Measurements from ENCODE around the gene KIF16B. TPM values are rescaled to one million over a fixed set of nuclear protein-coding genes. Genes with fewer than 3 reads are reported as not detected.

KIF16B gene
- total RNA-seq, 4 donors from 2014 or later = 70.5 to 169 (median 80.2) TPM

DNA sequence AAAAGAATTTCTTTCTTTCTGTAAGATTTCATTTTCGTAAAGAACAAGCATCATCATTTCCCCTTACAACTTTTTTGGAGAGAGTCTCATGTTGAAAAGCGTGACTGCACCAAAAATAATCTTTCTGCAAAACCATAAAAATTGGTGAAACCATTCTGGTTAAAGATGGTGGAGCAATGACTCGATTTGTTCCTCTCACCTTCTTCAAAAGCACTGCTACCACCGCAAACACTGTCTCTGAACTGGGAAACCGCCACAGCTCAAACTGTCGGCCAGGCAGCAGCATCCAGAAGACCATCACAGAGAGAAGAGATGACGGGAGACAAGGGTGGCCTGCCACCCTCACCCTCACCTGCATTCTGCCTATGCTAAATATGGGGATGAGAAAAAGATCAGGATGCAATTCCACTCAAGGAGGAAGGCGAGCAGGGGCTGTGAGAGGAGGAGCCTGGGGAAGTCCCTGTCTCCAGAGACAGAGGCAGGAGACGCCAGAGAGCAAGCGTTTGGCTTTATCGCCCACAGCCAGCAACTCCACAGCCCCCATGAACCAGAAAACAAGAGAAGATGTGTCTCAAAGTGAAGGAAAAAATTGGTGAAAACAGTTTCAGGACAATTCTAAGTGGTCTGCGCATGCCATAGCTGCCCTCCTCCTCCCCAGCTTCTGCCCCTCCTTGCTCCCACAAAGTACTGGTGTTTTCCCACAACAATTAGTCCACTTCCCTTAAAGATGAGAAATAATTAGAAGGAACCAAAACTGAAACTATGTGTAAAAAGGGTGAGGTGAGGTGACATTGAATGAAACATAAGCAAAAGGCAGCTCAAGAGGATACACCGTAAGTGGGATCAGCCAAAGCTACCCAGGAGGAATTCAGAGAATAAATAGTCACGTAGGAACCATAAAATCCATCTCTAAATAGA is 255.5 kb downstream of the KIF16B start:
- DNase-seq = no peak
- TF ChIP-seq, protein P1, sequence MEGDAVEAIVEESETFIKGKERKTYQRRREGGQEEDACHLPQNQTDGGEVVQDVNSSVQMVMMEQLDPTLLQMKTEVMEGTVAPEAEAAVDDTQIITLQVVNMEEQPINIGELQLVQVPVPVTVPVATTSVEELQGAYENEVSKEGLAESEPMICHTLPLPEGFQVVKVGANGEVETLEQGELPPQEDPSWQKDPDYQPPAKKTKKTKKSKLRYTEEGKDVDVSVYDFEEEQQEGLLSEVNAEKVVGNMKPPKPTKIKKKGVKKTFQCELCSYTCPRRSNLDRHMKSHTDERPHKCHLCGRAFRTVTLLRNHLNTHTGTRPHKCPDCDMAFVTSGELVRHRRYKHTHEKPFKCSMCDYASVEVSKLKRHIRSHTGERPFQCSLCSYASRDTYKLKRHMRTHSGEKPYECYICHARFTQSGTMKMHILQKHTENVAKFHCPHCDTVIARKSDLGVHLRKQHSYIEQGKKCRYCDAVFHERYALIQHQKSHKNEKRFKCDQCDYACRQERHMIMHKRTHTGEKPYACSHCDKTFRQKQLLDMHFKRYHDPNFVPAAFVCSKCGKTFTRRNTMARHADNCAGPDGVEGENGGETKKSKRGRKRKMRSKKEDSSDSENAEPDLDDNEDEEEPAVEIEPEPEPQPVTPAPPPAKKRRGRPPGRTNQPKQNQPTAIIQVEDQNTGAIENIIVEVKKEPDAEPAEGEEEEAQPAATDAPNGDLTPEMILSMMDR (IDR thresholded peaks at IDR 0.05) = no peak
- no peak for TF ChIP-seq POLR2A (IDR thresholded peaks at IDR 0.05)
- H3K9me3 ChIP-seq = no peaks in the 10 kb centered on the region
- H3K4me1 ChIP-seq = no peaks in the 10 kb centered on the region
- H3K36me3 ChIP-seq = no peaks in the 10 kb centered on the region
- H3K27ac ChIP-seq = no peak overlapping the region
- H3K4me3 ChIP-seq = no peak overlapping the region
- H3K27me3 ChIP-seq = no peaks in the 10 kb centered on the region

GRCh38 chr20:16316513-16316912 is 256.7 kb downstream of the KIF16B start:
- Histone ChIP-seq H3K36me3 (no peaks in the 10 kb centered on the region), H3K4me1 (no peaks in the 10 kb centered on the region), H3K4me3 (no peak overlapping the region), H3K27ac (no peak overlapping the region), H3K9me3 (no peaks in the 10 kb centered on the region), H3K27me3 (no peaks in the 10 kb centered on the region)
- TF ChIP-seq, protein P1 (IDR thresholded peaks at IDR 0.05) = no peak
- no peak for TF ChIP-seq POLR2A (IDR thresholded peaks at IDR 0.05)
- no peak for DNase-seq

DNA sequence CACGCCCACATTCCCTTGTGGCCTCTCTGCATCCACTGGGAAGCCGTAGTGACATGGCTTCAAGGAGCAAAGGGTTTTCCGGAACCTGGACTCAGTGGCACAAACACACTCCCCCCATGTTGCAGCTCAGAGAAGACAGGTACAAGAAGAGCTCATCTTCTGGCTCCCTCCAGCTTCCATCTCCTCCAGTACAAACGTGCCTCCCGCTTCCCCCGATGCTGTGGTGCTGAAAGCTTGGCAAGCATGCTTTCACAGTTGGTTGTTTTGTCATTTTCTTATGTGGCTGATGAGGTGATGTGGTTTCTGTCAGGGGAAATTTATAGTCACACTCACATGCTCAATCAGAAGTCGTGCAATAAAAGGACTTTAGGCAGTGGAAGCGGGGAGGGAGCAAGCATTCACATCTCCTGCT is 258.5 kb downstream of the KIF16B start:
- TF ChIP-seq, protein P1 (IDR thresholded peaks at IDR 0.05) = no peak
- H3K4me3 ChIP-seq = no peak overlapping the region
- no peaks in the 10 kb centered on the region for H3K27me3 ChIP-seq
- no peak overlapping the region for H3K27ac ChIP-seq
- no peaks in the 10 kb centered on the region for H3K4me1 ChIP-seq
- no peak for DNase-seq
- no peaks in the 10 kb centered on the region for H3K36me3 ChIP-seq
- H3K9me3 ChIP-seq = no peaks in the 10 kb centered on the region

GRCh38 chr20:16314320-16314719 is 258.9 kb downstream of the KIF16B start:
- Histone ChIP-seq H3K36me3 (no peaks in the 10 kb centered on the region), H3K4me3 (no peak overlapping the region), H3K27ac (no peak overlapping the region), H3K9me3 (no peaks in the 10 kb centered on the region), H3K4me1 (no peaks in the 10 kb centered on the region), H3K27me3 (no peaks in the 10 kb centered on the region)
- TF ChIP-seq POLR2A (IDR thresholded peaks at IDR 0.05) = no peak
- TF ChIP-seq, protein P1 (IDR thresholded peaks at IDR 0.05) = no peak
- no peak for DNase-seq

DNA sequence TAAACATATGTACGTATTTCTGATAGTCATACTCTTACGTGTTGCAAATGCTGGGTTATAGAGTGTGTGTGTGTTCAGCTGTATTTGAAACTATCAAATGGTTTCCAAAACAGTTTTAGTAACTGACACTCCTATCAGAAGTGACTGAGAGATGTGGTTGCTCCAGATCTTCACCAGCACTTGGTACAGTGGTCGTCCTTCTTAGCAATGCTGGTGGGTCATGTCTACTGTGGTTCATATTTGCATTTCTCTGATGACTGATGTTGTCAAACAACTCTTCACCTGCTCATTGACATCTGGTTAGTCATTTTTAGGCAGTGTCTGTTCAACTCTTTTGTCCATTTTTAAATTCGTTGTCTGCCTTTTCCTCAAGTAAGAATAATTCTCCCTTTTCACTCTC is 259.3 kb downstream of the KIF16B start:
- H3K4me3 ChIP-seq = no peak overlapping the region
- DNase-seq = no peak
- no peaks in the 10 kb centered on the region for H3K36me3 ChIP-seq
- no peaks in the 10 kb centered on the region for H3K27me3 ChIP-seq
- TF ChIP-seq, protein P1 (IDR thresholded peaks at IDR 0.05) = no peak
- no peak for TF ChIP-seq POLR2A (IDR thresholded peaks at IDR 0.05)
- no peaks in the 10 kb centered on the region for H3K9me3 ChIP-seq
- no peak overlapping the region for H3K27ac ChIP-seq
- no peaks in the 10 kb centered on the region for H3K4me1 ChIP-seq
